ENCODE measurements around the gene CCDC61.

- TF ChIP-seq POLR2A (IDR thresholded peaks at IDR 0.05; ENCODE audit: low read depth, low read length), result no peak
- TF ChIP-seq SPI1 (IDR thresholded peaks at IDR 0.05; ENCODE audit: low read depth, low read length), result no peak
These were observed 70.3 kb downstream of the CCDC61 start for GRCh38 chr19:46065486-46066071.

Data from GM12891 (cell line).